ENCODE data around the gene CSF1.
A peak's percentile ranks its signal among the peaks of the same experiment; 100 is the strongest.
"Not testable (repeated sequence)": the region's sequence is repeated elsewhere in the genome, so short reads cannot be mapped to it uniquely, and the experiment has no call there.

The CSF1 gene, protein sequence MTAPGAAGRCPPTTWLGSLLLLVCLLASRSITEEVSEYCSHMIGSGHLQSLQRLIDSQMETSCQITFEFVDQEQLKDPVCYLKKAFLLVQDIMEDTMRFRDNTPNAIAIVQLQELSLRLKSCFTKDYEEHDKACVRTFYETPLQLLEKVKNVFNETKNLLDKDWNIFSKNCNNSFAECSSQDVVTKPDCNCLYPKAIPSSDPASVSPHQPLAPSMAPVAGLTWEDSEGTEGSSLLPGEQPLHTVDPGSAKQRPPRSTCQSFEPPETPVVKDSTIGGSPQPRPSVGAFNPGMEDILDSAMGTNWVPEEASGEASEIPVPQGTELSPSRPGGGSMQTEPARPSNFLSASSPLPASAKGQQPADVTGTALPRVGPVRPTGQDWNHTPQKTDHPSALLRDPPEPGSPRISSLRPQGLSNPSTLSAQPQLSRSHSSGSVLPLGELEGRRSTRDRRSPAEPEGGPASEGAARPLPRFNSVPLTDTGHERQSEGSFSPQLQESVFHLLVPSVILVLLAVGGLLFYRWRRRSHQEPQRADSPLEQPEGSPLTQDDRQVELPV

DNA sequence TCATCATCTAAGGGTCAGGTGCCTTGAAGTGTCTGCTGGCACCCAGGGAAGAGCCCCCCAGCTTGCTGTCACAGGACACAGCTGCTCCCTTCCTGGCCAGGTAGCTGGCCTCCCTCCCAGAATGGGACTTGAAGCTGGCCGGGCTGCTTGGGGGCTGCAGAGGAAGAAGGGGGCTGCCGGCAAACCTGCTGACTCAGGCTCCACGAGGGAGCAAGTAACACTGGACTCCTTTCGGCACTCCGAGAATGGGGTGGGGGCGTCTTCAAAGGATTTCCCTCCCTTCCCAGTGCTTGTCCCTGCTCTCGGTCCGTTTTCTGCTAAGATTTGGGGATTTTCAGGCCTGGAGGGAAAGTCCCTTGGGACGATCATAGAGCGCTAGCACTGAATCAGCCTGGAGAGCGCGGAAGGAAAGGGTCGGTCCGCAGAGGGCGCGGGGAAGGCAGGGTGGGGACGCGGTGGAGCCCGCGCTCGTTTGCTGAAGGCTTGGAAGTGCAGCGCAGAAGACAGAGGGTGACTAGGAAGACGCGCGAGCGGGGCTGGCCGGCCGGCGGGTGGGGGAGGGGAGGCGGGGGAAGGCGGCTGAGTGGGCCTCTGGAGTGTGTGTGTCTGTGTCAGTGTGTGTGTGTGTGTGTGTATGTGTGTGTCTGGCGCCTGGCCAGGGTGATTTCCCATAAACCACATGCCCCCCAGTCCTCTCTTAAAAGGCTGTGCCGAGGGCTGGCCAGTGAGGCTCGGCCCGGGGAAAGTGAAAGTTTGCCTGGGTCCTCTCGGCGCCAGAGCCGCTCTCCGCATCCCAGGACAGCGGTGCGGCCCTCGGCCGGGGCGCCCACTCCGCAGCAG lies at the start of gene CSF1:
Gene CSF1, plus strand, starts transcription at position 727 of the 840 bp plus-strand sequence. CDS start 175 bp downstream, outside the sequence.
- peak; percentile 44 to 53 (median 44) for DNase-seq (ENCODE audit: low read depth in 3 of 3)

DNA sequence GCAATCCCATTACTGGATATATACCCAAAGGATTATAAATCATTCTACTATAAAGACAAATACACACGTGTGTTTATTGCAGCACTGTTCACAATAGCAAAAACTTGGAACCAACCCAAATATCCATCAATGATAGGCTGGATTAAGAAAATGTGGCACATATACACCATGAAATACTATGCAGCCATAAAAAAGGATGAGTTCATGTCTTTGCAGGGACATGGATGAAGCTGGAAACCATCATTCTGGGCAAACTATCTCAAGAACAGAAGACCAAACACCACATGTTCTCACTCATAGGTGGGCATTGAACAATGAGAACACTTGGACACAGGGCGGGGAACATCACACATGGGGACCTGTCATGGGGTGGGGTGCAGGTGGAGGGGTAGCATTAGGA lies 49.0 kb upstream of the CSF1 start:
- DNase-seq (ENCODE audit: low read depth in 3 of 3): not testable (repeated sequence)

DNA sequence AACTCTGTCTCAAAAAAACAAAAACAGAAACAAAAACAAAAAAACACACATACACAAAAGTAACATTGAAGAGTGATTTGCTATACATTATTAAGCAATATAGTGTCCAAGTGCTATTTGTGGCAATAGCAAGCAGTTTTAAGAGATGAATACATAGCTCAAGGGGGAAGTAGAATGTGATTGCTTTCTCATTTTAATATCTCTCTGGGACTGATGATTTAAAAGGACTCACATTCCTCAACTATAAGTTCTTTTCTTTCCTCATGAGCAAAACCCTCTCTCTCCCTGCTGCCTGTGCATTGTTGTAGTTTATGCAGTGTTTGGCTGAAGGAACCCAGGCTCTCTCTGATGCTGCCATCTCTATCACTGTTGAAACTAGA lies 47.0 kb upstream of the CSF1 start:
- DNase-seq (ENCODE audit: low read depth in 3 of 3): no peak

DNA sequence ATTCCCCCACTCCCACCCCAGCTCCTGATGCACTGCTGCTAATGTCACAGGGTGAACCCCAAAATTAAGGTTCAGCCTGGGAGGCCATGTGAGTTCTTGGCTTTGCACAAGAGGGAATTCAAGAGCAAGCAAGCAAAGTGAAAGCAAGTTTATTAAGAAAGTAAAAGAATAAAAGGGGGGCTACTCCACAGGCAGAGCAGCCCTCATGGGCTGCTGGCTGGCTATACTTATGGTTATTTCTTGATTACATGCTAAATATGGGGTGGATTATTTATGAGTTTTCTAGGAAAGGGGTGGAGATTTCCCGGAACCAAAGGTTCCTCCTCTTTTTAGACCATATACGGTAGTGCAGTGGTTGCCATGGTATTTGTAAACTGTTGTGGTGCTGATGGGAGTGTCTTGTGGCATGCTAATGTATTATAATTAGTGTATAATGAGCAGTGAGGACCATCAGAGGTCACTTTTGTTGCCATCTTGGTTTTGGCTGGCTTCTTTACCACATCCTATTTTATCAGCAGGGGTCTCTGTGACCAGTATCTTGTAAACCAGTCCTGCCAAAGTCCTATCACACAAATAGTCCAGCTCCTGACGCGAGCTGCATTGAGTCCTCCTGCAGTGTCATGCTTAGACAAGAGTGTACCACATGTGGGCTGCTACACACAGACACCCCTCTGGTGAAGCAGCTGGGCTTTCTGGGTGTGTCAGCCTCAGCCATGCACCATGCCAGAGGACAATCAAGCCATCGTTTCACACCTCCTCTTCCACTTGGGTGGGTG lies 46.4 kb upstream of the CSF1 start:
- DNase-seq (ENCODE audit: low read depth in 3 of 3): no peak

DNA sequence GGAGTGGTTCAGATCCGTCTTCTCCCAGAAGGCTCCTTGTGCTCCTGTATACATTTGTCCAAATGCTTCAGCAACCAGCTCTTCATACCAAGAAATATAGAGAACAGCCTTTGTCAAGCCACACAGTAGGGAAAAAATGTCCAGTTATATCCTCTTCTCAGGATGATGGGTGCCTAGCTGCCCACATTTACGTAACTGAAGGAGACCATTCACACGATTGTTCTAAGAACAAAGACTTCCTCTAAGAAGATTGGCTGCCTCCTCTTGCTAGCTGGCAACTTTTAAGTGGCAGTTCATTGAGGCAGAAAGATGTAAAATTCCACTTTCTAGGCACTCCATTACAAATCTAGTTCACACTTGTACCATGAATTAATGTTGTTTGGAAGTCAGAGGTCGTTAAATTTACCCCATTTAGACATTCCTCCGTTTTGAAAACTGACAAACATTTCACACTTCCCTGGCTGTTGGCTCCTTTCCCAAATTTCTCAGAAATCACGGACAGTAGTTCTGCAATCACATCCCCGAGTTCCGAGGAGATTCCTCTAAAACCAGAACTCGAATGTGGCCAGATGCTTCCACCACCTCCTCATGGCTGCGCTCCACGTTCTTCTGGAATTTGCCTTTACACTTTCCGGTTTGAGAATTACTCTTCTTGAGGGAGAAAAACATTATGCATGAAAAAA lies 45.6 kb upstream of the CSF1 start:
- DNase-seq (ENCODE audit: low read depth in 3 of 3): no peak

DNA sequence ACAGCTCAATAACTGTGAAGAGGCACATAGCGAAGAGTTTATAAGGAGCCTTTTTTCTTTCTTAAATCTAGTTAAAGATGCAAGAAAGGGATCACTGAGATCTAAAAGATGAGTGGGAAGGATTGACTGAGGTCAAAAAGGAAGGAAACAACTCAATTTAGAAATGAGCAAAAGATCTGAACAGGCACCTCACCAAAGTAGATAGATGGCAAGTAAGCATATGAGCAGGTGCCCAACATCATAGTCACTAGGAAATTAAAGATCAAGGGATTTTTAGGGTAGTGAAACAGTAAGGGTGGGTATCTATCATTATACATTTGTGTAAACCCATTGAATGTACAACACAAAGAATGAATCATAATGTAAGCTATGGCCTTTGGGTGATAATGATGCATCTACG lies 44.6 kb upstream of the CSF1 start:
- no peak for DNase-seq (ENCODE audit: low read depth in 3 of 3)

DNA sequence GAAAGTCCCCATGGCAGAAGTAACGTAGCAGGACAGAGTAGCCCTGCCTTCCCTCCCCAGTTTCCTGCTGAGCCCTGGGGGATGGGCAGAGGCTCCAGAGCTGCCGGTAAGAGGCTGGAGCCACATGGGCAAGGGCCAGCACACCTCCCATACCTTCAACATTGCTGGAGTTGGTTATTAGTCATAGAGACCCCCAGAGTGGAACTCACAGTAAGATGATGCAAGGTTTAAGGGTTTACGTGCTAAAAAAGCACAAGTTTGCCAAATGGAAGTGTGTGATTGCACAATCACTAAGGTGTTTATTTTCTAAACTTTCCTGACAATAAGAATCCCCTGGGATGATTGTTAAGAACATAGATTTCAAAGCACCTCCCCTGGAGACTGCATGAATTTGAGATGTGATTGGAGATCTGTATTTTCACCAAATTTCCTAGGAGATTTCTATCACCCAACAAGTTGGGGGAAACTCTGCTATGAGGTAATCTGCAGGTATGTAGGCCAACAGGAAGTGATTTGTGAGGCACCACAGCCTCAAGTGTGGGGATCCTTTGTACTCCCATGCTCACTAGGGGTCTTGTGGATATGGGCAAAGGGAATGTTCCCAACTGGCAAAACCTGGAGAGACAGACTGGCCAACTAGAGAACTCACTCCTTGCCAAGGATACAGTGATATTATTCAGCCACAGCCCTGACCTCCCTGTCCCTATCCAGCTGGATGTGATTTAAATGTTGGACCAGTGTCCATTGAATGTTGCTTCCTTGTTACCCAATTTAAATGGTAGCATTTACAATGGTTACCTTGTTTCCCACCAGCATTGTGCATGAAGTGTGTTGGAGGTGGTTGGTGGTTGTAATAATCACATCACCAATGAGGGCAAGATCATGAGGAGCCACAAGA lies 37.1 kb upstream of the CSF1 start:
- DNase-seq (ENCODE audit: low read depth in 3 of 3): no peak

DNA sequence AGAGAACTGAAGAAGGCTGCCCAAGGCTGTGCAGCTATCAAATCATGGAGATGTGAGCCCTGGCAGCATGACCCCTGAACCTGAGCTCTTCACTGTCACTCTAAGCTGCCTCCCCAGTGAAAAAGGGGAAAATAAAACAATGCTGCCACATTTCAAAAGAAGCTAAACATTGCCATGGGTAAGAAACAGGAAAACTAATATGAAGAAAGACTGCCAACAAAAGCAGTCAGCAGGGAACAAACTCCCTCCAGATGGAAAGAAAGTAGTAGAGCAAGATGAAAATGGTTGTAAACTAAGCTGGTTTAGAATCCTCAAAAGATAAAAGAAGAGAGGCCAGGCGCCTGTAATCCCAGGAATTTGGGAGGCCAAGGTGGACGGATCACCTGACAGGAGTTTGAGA lies 36.2 kb upstream of the CSF1 start:
- DNase-seq (ENCODE audit: low read depth in 3 of 3): no peak

DNA sequence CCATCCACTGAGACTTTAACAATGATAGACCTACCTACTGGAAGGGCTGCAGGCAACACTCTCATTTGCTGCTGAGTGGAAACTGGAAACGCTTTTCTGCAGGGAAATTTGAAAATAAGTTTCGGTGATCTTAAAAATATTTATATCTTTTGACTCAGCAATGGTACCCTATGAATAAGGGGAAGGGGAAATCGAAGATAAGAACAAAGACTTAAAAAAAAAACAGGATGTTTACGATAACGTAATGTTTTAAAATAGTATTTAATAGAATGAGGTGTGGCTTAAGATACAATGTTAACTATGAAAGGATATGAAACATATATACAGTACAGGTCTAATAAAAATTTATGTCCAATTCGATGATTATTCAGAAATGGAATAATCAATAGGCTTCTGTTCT lies 34.8 kb upstream of the CSF1 start:
- DNase-seq (ENCODE audit: low read depth in 3 of 3): no peak

DNA sequence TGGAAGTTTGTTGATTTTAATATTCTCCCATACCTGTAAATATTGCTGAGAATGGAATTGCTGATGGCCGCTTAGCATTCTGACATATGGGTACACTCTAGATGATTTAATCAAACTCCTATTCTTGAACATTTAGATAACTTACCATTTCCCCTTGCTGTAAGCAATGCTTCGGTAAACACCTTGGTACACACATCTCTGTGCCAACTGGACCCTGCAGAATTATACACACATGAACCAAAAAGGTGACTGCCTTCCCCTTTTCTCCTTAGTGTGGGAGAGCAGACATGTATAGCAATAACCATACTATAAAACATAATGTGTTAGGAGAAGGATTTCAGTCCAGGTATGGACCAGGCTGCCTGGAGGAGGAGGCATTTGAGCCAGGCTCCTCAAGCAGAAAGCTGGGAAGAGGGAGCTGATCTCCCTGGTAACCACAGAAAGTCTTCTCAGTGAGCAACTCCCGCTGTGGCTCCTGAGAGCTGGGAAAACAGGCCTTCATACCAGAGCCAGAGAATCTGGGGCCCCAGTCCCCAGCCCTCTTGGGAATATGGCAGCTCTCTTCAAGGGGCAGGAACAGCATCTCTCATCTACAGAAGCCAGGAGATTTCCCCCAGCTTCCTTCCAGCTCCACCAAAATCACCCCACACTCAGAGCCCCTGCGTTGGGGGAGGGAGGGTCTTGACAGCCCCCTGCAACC lies 33.9 kb upstream of the CSF1 start:
- DNase-seq (ENCODE audit: low read depth in 3 of 3): no peak

DNA sequence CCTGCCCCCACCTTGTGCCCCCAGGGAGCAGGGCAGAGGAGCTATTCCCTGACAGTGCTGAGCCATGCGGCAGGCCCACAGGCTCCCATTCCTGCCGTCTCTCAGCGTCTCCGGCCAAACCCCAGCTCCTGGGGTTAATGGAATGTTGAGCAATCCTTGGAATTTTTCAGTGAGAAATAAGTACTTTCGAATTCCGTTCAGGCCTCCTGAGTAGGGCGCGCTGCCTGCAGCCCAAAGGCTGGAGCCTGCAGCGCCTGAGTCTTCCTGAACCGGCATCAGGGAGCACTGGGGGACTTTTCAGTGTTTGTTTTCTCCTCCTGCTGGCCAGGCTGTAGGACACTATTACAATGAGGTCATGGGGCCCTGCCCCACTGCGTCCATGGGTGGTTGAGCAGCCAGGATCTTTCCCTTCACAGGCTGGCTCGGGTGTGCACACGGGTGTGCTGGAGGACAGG lies 33.3 kb upstream of the CSF1 start:
- DNase-seq (ENCODE audit: low read depth in 3 of 3): no peak

DNA sequence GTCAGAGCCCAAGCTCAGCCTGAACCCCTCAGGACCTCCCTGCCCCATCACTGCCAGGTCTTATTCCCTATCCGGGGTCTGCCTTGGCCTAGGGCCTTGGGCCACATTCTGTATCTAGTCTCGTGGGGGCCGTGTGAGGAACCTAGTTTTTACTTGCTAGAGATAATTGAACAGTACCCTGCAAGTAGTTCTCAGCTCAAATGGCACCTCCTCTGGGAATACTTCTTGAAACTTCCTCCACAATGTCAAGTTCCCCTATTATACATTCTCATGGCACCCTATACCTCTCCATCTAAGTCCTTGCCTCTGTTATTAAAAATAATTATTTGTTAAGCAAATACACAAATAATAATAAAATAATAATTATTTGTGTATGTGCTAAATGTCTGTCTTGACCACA lies 32.9 kb upstream of the CSF1 start:
- DNase-seq (ENCODE audit: low read depth in 3 of 3): no peak

DNA sequence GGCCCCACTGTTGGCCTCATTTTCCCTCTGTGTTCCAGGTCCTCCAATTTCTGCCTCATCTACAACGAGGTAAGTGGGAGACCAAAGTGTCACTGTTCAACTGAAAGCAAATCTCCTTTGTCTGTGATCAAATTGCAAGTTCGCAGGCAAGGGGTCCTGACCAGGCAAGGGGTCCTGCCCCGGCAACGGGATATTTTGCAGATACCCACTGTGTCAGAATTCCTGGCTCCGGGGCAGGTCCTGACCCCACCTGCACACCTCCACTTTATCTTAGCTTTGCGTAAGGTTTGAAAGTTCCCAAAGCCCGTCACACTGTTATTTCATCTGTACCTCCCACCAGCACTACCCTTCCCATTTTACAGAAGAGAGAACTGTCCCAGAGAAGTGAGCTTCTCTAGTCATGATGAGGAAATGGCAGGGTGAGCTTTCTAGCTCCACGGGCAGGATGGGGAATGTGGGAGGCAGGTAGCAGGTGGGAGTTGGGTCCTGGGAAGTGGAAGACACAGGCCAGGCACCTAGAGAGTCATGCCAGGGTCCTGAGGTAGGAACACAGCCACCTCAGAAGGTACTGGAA lies 32.0 kb upstream of the CSF1 start:
- no peak for DNase-seq (ENCODE audit: low read depth in 3 of 3)

DNA sequence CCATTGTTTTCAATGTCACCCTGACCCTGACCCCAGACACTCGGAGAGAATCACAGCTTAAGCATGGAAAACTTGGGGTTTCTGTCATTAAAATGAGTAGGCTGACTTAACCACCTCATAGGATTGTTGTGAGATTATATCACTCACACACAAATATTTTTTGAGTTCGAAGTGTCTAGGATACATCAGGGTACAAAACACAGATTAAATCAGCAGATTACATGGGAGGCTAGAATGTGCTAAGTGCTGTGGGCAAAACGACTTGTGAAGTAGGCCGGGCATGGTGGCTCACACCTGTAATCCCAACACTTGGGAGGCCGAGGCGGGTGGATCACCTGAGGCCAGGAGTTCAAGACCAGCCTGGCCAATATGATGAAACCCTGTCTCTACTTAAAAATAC lies 31.3 kb upstream of the CSF1 start:
- not testable (repeated sequence) for DNase-seq (ENCODE audit: low read depth in 3 of 3)

DNA sequence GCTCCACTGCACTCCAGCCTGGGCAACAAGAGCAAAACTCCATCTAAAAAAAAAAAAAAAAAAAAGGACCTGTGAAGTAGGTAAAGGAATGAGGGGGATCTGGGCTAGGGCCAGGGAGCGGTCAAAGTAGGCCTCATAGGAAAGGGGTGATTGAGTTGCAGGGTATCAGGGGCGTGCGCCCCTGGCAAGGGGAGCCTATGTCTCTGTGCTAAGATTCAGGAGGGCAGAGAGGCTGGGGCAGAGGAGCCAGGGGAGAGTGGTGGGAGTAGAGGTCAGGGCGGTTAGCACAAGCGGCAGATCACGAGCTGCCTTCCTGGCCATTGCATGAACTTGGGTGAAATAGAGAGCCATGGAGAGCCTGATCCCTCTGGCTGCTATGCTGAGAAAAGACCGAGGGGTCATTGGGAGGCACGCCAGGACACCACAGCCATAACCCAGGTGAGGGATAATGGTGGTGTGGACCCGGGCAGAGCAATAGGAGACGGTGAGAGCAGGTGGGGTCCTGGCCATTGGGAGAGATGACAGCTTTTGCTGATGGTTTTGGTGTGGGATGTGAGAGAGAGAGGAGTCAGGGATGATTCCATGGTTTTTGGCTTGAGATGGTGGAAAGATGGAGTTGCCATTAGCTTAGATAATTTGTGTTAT lies 30.6 kb upstream of the CSF1 start:
- DNase-seq (ENCODE audit: low read depth in 3 of 3): no peak

DNA sequence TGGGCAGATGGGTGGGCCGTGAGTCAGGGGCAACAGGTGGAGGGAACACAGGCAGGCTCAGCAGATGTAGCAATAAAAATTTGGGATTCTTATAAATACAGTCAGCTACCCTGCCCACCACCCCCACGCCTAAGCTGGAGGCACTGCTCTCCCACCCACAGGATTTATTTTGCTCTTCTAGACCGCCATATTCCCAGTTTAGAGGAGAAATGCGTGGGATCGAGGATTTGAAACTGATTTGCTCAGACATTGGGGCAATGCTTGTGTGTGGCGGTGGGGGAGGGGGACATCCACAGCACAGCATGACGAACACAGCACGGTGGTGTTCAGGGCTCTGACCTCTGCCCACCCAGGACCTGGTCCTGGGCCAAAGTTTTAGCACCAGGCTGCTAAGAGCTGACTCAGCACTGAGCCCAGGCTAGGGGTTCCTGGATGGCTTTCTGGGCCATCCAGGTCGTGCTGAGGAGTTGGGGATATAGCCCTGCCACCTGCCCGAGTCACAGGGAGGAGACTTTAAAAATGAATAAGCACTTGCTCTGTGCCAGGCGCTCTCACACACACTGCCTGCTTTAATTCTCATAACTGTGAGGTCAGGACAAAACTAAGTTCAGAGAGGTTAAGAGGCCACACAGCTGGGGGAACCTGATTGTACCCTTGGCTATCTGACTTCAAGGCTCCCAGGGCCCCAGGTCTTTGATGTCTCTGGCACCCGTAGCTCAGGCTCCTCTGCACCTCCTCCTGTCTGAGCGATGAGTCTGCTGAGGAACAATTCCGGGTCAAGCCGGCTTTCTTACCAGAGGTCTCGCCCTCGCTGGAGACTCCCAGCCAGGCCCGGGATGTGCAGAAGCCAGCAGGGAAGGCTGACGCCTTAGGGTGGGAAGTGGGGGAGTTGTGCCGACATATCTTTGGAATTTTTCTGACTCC lies 29.4 kb upstream of the CSF1 start:
- no peak for DNase-seq (ENCODE audit: low read depth in 3 of 3)

DNA sequence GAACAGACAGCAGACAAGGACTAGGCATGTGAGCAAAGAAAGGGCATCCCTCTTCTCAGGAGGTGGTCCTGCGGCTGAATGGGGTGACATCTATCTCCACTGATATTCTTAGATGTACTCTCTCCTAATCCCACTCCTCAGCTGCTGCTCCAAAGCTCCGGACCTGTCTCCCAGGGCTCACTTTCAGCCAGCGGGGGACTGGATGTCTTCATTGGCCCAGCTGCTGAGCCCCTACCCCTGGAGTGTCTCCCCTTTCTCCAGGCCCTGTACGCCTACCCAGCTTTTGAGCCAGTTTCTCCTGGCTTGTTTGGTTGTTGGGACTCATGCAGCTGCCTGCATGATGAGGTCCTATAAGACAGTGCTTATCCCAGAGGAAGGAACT lies 28.8 kb upstream of the CSF1 start:
- DNase-seq (ENCODE audit: low read depth in 3 of 3): no peak
